ENCODE data around the gene SENP1.
"Not testable (repeated sequence)": the region's sequence is repeated elsewhere in the genome, so short reads cannot be mapped to it uniquely, and the experiment has no call there.

SENP1 gene

GRCh38 chr12:48126953-48127630 is 21.2 kb upstream of the SENP1 start:
- Histone ChIP-seq H3K4me3 (ENCODE audit: low read depth, low read length) (no peak overlapping the region), H3K9me3 (ENCODE audit: control insufficient read depth, insufficient read depth, low read depth, low read length) (no peaks in the 10 kb centered on the region), H3K36me3 (ENCODE audit: control insufficient read depth, insufficient read depth, low read length) (peaks cover 78% of the 10 kb centered on the region), H3K27me3 (ENCODE audit: control insufficient read depth, insufficient read depth, low read length) (no peaks in the 10 kb centered on the region), H3K9ac (ENCODE audit: low read length) (no peak overlapping the region), H3K4me1 (ENCODE audit: control insufficient read depth, insufficient read depth, low read length) (no peaks in the 10 kb centered on the region), H3K27ac (ENCODE audit: low read depth, low read length) (no peak overlapping the region)

- Histone ChIP-seq H3K36me3 (ENCODE audit: control insufficient read depth, insufficient read depth, low read length) (peaks cover 68% of the 10 kb centered on the region), H3K27ac (ENCODE audit: low read depth, low read length) (no peak overlapping the region), H3K4me3 (ENCODE audit: low read depth, low read length) (no peak overlapping the region), H3K27me3 (ENCODE audit: control insufficient read depth, insufficient read depth, low read length) (no peaks in the 10 kb centered on the region), H3K9me3 (ENCODE audit: control insufficient read depth, insufficient read depth, low read depth, low read length) (no peaks in the 10 kb centered on the region), H3K9ac (ENCODE audit: low read length) (no peak overlapping the region), H3K4me1 (ENCODE audit: control insufficient read depth, insufficient read depth, low read length) (no peaks in the 10 kb centered on the region)
These were observed 20.1 kb upstream of the SENP1 start for GRCh38 chr12:48125985-48126384.

GRCh38 chr12:48125542-48125941 is 19.7 kb upstream of the SENP1 start:
- H3K27ac ChIP-seq (ENCODE audit: low read depth, low read length); H3K9me3 ChIP-seq (ENCODE audit: control insufficient read depth, insufficient read depth, low read depth, low read length); H3K27me3 ChIP-seq (ENCODE audit: control insufficient read depth, insufficient read depth, low read length); H3K9ac ChIP-seq (ENCODE audit: low read length); H3K4me1 ChIP-seq (ENCODE audit: control insufficient read depth, insufficient read depth, low read length); H3K4me3 ChIP-seq (ENCODE audit: low read depth, low read length): not testable (repeated sequence)
- H3K36me3 ChIP-seq (ENCODE audit: control insufficient read depth, insufficient read depth, low read length): peaks cover 66% of the 10 kb centered on the region

GRCh38 chr12:48123169-48123568 is 17.3 kb upstream of the SENP1 start:
- peaks cover 49% of the 10 kb centered on the region for H3K36me3 ChIP-seq (ENCODE audit: control insufficient read depth, insufficient read depth, low read length)
- no peak overlapping the region for H3K27ac ChIP-seq (ENCODE audit: low read depth, low read length)
- H3K9me3 ChIP-seq (ENCODE audit: control insufficient read depth, insufficient read depth, low read depth, low read length): no peaks in the 10 kb centered on the region
- H3K9ac ChIP-seq (ENCODE audit: low read length): no peak overlapping the region
- no peaks in the 10 kb centered on the region for H3K27me3 ChIP-seq (ENCODE audit: control insufficient read depth, insufficient read depth, low read length)
- no peak overlapping the region for H3K4me3 ChIP-seq (ENCODE audit: low read depth, low read length)
- peaks cover 15% of the 10 kb centered on the region; the same call in 1 of the 2 replicates for H3K4me1 ChIP-seq (ENCODE audit: control insufficient read depth, insufficient read depth, low read length)

- H3K36me3 ChIP-seq (ENCODE audit: control insufficient read depth, insufficient read depth, low read length): peaks cover 45% of the 10 kb centered on the region
- no peak overlapping the region for H3K27ac ChIP-seq (ENCODE audit: low read depth, low read length)
- no peak overlapping the region for H3K9ac ChIP-seq (ENCODE audit: low read length)
- H3K4me3 ChIP-seq (ENCODE audit: low read depth, low read length): no peak overlapping the region
- H3K27me3 ChIP-seq (ENCODE audit: control insufficient read depth, insufficient read depth, low read length): no peaks in the 10 kb centered on the region
- peaks cover 16% of the 10 kb centered on the region; the same call in 1 of the 2 replicates for H3K4me1 ChIP-seq (ENCODE audit: control insufficient read depth, insufficient read depth, low read length)
- H3K9me3 ChIP-seq (ENCODE audit: control insufficient read depth, insufficient read depth, low read depth, low read length): no peaks in the 10 kb centered on the region
These were observed 16.4 kb upstream of the SENP1 start for GRCh38 chr12:48122065-48122834.

- no peak overlapping the region for H3K4me3 ChIP-seq (ENCODE audit: low read depth, low read length)
- H3K27ac ChIP-seq (ENCODE audit: low read depth, low read length): no peak overlapping the region
- no peak overlapping the region for H3K9ac ChIP-seq (ENCODE audit: low read length)
- H3K4me1 ChIP-seq (ENCODE audit: control insufficient read depth, insufficient read depth, low read length): peaks cover 16% of the 10 kb centered on the region; the same call in 1 of the 2 replicates
- peaks cover 38% of the 10 kb centered on the region for H3K36me3 ChIP-seq (ENCODE audit: control insufficient read depth, insufficient read depth, low read length)
- 0 out of 2 replicates have a peak, but pooled peaks cover 3% of the 10 kb centered on the region for H3K27me3 ChIP-seq (ENCODE audit: control insufficient read depth, insufficient read depth, low read length)
- H3K9me3 ChIP-seq (ENCODE audit: control insufficient read depth, insufficient read depth, low read depth, low read length): no peaks in the 10 kb centered on the region
These were observed 15.6 kb upstream of the SENP1 start for GRCh38 chr12:48121522-48121921.

GRCh38 chr12:48119834-48120195 is 13.9 kb upstream of the SENP1 start:
- H3K4me3 ChIP-seq (ENCODE audit: low read depth, low read length): peak overlapping the region; percentile 93
- no peaks in the 10 kb centered on the region for H3K9me3 ChIP-seq (ENCODE audit: control insufficient read depth, insufficient read depth, low read depth, low read length)
- peak overlapping the region; percentile 55 for H3K9ac ChIP-seq (ENCODE audit: low read length)
- peaks cover 25% of the 10 kb centered on the region for H3K36me3 ChIP-seq (ENCODE audit: control insufficient read depth, insufficient read depth, low read length)
- H3K27me3 ChIP-seq (ENCODE audit: control insufficient read depth, insufficient read depth, low read length): peaks cover 8% of the 10 kb centered on the region; the same call in 1 of the 2 replicates
- H3K4me1 ChIP-seq (ENCODE audit: control insufficient read depth, insufficient read depth, low read length): peaks cover 16% of the 10 kb centered on the region; the same call in 1 of the 2 replicates
- no peak overlapping the region for H3K27ac ChIP-seq (ENCODE audit: low read depth, low read length)

- peaks cover 8% of the 10 kb centered on the region; the same call in 1 of the 2 replicates for H3K27me3 ChIP-seq (ENCODE audit: control insufficient read depth, insufficient read depth, low read length)
- H3K9ac ChIP-seq (ENCODE audit: low read length): peak within 1 kb of the TSS; percentile 66
- no peak within 1 kb of the TSS for H3K27ac ChIP-seq (ENCODE audit: low read depth, low read length)
- H3K4me1 ChIP-seq (ENCODE audit: control insufficient read depth, insufficient read depth, low read length): peaks cover 16% of the 10 kb centered on the region; the same call in 1 of the 2 replicates
- H3K36me3 ChIP-seq (ENCODE audit: control insufficient read depth, insufficient read depth, low read length): peaks cover 20% of the 10 kb centered on the region
- H3K9me3 ChIP-seq (ENCODE audit: control insufficient read depth, insufficient read depth, low read depth, low read length): no peaks in the 10 kb centered on the region
- H3K4me3 ChIP-seq (ENCODE audit: low read depth, low read length): peak within 1 kb of the TSS; percentile 93
These were observed 13.4 kb upstream of the SENP1 start, which contains the start of gene PFKM for GRCh38 chr12:48119078-48119833. Gene PFKM (plus strand): TSS chr12:48119364. CDS start chr12:48122775, 3,411 bp downstream.

GRCh38 chr12:48118284-48118871 is 12.5 kb upstream of the SENP1 start:
- H3K9me3 ChIP-seq (ENCODE audit: control insufficient read depth, insufficient read depth, low read depth, low read length): no peaks in the 10 kb centered on the region
- H3K36me3 ChIP-seq (ENCODE audit: control insufficient read depth, insufficient read depth, low read length): peaks cover 12% of the 10 kb centered on the region
- peak overlapping the region; percentile 93 for H3K4me3 ChIP-seq (ENCODE audit: low read depth, low read length)
- H3K9ac ChIP-seq (ENCODE audit: low read length): no peak overlapping the region
- no peak overlapping the region for H3K27ac ChIP-seq (ENCODE audit: low read depth, low read length)
- H3K27me3 ChIP-seq (ENCODE audit: control insufficient read depth, insufficient read depth, low read length): peaks cover 8% of the 10 kb centered on the region; the same call in 1 of the 2 replicates
- peaks cover 16% of the 10 kb centered on the region; the same call in 1 of the 2 replicates for H3K4me1 ChIP-seq (ENCODE audit: control insufficient read depth, insufficient read depth, low read length)

GRCh38 chr12:48115957-48116356 is 10.1 kb upstream of the SENP1 start:
- Histone ChIP-seq H3K9ac (ENCODE audit: low read length) (no peak overlapping the region), H3K27me3 (ENCODE audit: control insufficient read depth, insufficient read depth, low read length) (peaks cover 16% of the 10 kb centered on the region; the same call in 1 of the 2 replicates), H3K4me1 (ENCODE audit: control insufficient read depth, insufficient read depth, low read length) (peaks cover 16% of the 10 kb centered on the region; the same call in 1 of the 2 replicates), H3K9me3 (ENCODE audit: control insufficient read depth, insufficient read depth, low read depth, low read length) (no peaks in the 10 kb centered on the region), H3K4me3 (ENCODE audit: low read depth, low read length) (no peak overlapping the region), H3K36me3 (ENCODE audit: control insufficient read depth, insufficient read depth, low read length) (no peaks in the 10 kb centered on the region), H3K27ac (ENCODE audit: low read depth, low read length) (no peak overlapping the region)

Data from HUES6 (cell line).